Glutamatergic neuron (in vitro differentiated cells): ENCODE data around the gene TEDC1. TPM values are rescaled to one million over a fixed set of nuclear protein-coding genes. Genes with fewer than 3 reads are reported as not detected.

Experiments used
- DNase-seq: peaks from one replicate; pipeline ENCODE4 v3.0.0; 2022
- H3K27ac Mint-ChIP-seq: one replicate; pipeline ENCODE4 v1.8.0; 2020; ENCODE audit warnings: mild to moderate bottlenecking, mixed read lengths, inconsistent platforms; ENCODE audit not compliant: unreplicated experiment
- H3K27me3 Mint-ChIP-seq: one replicate; pipeline ENCODE4 v1.8.0; 2020; ENCODE audit warnings: mild to moderate bottlenecking, moderate library complexity, mixed read lengths, inconsistent platforms; ENCODE audit not compliant: unreplicated experiment
- H3K36me3 Mint-ChIP-seq: one replicate; pipeline ENCODE4 v1.8.0; 2020; ENCODE audit warnings: mild to moderate bottlenecking, mixed read lengths, inconsistent platforms; ENCODE audit not compliant: unreplicated experiment
- H3K4me1 Mint-ChIP-seq: one replicate; pipeline ENCODE4 v1.8.0; 2020; ENCODE audit warnings: mild to moderate bottlenecking, low read depth, mixed read lengths, inconsistent platforms; ENCODE audit not compliant: unreplicated experiment
- H3K4me3 Mint-ChIP-seq: one replicate; pipeline ENCODE4 v1.8.0; 2020; ENCODE audit warnings: mild to moderate bottlenecking, mixed read lengths, inconsistent platforms; ENCODE audit not compliant: unreplicated experiment
- H3K9me3 Mint-ChIP-seq: one replicate; pipeline ENCODE4 v1.8.0; 2020; ENCODE audit warnings: mild to moderate bottlenecking, moderate library complexity, mixed read lengths, inconsistent platforms; ENCODE audit not compliant: unreplicated experiment
- CTCF ChIP-seq: fragments of 200-600 bp; sonication (generic); IDR thresholded peaks from one replicate; pipeline ENCODE4 v1.5.0; 2021; ENCODE audit not compliant: partially characterized antibody, unreplicated experiment
- total RNA-seq: library from RNA; stranded (reverse); fragmentation: NEBNext Ultra II Directional; extraction: Animal tissue kit (Norgen Biotek cat#: 25700); gene quantifications from one replicate; pipeline ENCODE4 v1.2.1, GENCODE V29; 2021; ENCODE audit not compliant: unreplicated experiment

Gene TEDC1
- total RNA-seq, 1 donor from 2014 or later = 13.8 TPM

GRCh38 chr14:105471297-105471821, 19.7 kb upstream of the TEDC1 start:
- peaks cover 2% of the 10 kb centered on the region for H3K9me3 Mint-ChIP-seq

GRCh38 chr14:105471823-105472485, 19.1 kb upstream of the TEDC1 start:
- no peak for TF ChIP-seq CTCF
- no peaks in the 10 kb centered on the region for H3K36me3 Mint-ChIP-seq
- no peaks in the 10 kb centered on the region for H3K4me1 Mint-ChIP-seq
- DNase-seq = no peak
- no peak overlapping the region for H3K27ac Mint-ChIP-seq
- peaks cover 2% of the 10 kb centered on the region for H3K27me3 Mint-ChIP-seq
- H3K4me3 Mint-ChIP-seq = no peak overlapping the region
- peaks cover 2% of the 10 kb centered on the region for H3K9me3 Mint-ChIP-seq

More at GRCh38 chr14:105471297-105471821, 19.7 kb upstream of the TEDC1 start:
- no peak overlapping the region for H3K4me3 Mint-ChIP-seq
- H3K27ac Mint-ChIP-seq = no peak overlapping the region
- DNase-seq = peak; percentile 69
- TF ChIP-seq CTCF = peak; percentile 63
- H3K36me3 Mint-ChIP-seq = no peaks in the 10 kb centered on the region
- no peaks in the 10 kb centered on the region for H3K4me1 Mint-ChIP-seq
- H3K27me3 Mint-ChIP-seq = peaks cover 2% of the 10 kb centered on the region

GRCh38 chr14:105472486-105472991, 18.5 kb upstream of the TEDC1 start:
- peaks cover 3% of the 10 kb centered on the region for H3K9me3 Mint-ChIP-seq
- no peak overlapping the region for H3K27ac Mint-ChIP-seq
- no peaks in the 10 kb centered on the region for H3K4me1 Mint-ChIP-seq
- no peak overlapping the region for H3K4me3 Mint-ChIP-seq
- peaks cover 5% of the 10 kb centered on the region for H3K27me3 Mint-ChIP-seq
- no peak for DNase-seq
- no peaks in the 10 kb centered on the region for H3K36me3 Mint-ChIP-seq
- TF ChIP-seq CTCF = no peak

GRCh38 chr14:105473033-105473676, 17.9 kb upstream of the TEDC1 start:
- peaks cover 5% of the 10 kb centered on the region for H3K27me3 Mint-ChIP-seq
- peaks cover 3% of the 10 kb centered on the region for H3K9me3 Mint-ChIP-seq
- no peaks in the 10 kb centered on the region for H3K4me1 Mint-ChIP-seq
- no peak overlapping the region for H3K27ac Mint-ChIP-seq
- no peaks in the 10 kb centered on the region for H3K36me3 Mint-ChIP-seq
- no peak overlapping the region for H3K4me3 Mint-ChIP-seq
- no peak for TF ChIP-seq CTCF
- no peak for DNase-seq
